COLO668 (cell line): ENCODE results near the gene TNFSF12.
"Not testable (repeated sequence)": the region's sequence is repeated elsewhere in the genome, so short reads cannot be mapped to it uniquely, and the experiment has no call there.

Experiments
- DNase-seq: peaks from one replicate; lab custom pipeline; 2025; ENCODE audit not compliant: unreplicated experiment; lab: John Stamatoyannopoulos, UW

The TNFSF12 gene

GRCh38 chr17:7583253-7584109 is 34.6 kb downstream of the TNFSF12 start, which contains the start of gene MPDU1:
Gene MPDU1, plus strand, starts transcription at chr17:7583852. Its CDS starts 11 bp downstream, at chr17:7583863.
- peak; percentile 93 for DNase-seq

- DNase-seq = no peak
Observed at GRCh38 chr17:7586673-7587419, 38.0 kb downstream of the TNFSF12 start.

GRCh38 chr17:7587420-7588151 is 38.7 kb downstream of the TNFSF12 start:
- DNase-seq = no peak

GRCh38 chr17:7588553-7589203 is 39.8 kb downstream of the TNFSF12 start:
- DNase-seq = no peak

- DNase-seq = peak; percentile 52
Observed at GRCh38 chr17:7589204-7589868, 40.5 kb downstream of the TNFSF12 start.

- no peak for DNase-seq
Observed at GRCh38 chr17:7589891-7590691, 41.2 kb downstream of the TNFSF12 start, which contains the start of gene SOX15. Gene SOX15, minus strand, starts transcription at chr17:7590094. Its CDS starts 418 bp downstream, at chr17:7589676.

GRCh38 chr17:7590743-7591142 is 41.9 kb downstream of the TNFSF12 start:
- DNase-seq = no peak

- DNase-seq = no peak
Observed at GRCh38 chr17:7591596-7591995, 42.7 kb downstream of the TNFSF12 start.

GRCh38 chr17:7592422-7593021 is 43.7 kb downstream of the TNFSF12 start:
- DNase-seq = no peak

GRCh38 chr17:7593296-7593695 is 44.4 kb downstream of the TNFSF12 start:
- DNase-seq = no peak

GRCh38 chr17:7597561-7597960 is 48.7 kb downstream of the TNFSF12 start:
- DNase-seq = not testable (repeated sequence)

GRCh38 chr17:7606280-7606679 is 57.4 kb downstream of the TNFSF12 start:
- no peak for DNase-seq
